IMR-90 (cell line): ENCODE measurements around the gene CYCS.

Experiments used
- CTCF ChIP-seq: conservative IDR thresholded peaks from 2 replicates; pipeline ENCODE4 v1.5.1; 2012; ENCODE audit warnings: mild to moderate bottlenecking, low read depth, low read length, improper control_type of control experiment
- MAFK ChIP-seq: IDR thresholded peaks from 2 replicates; pipeline ENCODE4 v1.6.1; 2012; ENCODE audit warnings: low read depth, low read length, improper control_type of control experiment
- MAZ ChIP-seq: IDR thresholded peaks from 2 replicates; pipeline ENCODE4 v1.6.1; 2012; ENCODE audit warnings: low read depth, mild to moderate bottlenecking, low read length, improper control_type of control experiment, moderate library complexity, borderline replicate concordance
- MXI1 ChIP-seq: IDR thresholded peaks from 2 replicates; pipeline ENCODE4 v1.6.1; 2012; ENCODE audit warnings: low read depth, mild to moderate bottlenecking, low read length, moderate library complexity, borderline replicate concordance
- NFE2L2 ChIP-seq: fragments of 150-350 bp; IDR thresholded peaks from 2 replicates; pipeline ENCODE4 v1.6.1; 2016; ENCODE audit warnings: low read depth, mild to moderate bottlenecking, low read length
- POLR2A ChIP-seq: IDR thresholded peaks from 2 replicates; pipeline ENCODE4 v1.6.1; 2012; ENCODE audit warnings: mild to moderate bottlenecking, low read depth, low read length
- RAD21 ChIP-seq: IDR thresholded peaks from 2 replicates; pipeline ENCODE4 v1.6.1; 2012; ENCODE audit warnings: low read length, improper control_type of control experiment
- RCOR1 ChIP-seq: IDR thresholded peaks from 2 replicates; pipeline ENCODE4 v1.6.1; 2012; ENCODE audit warnings: mild to moderate bottlenecking, low read length, improper control_type of control experiment; ENCODE audit not compliant: insufficient replicate concordance
- RFX5 ChIP-seq: IDR thresholded peaks from 2 replicates; pipeline ENCODE4 v1.8.0; 2012; ENCODE audit warnings: low read depth, mild to moderate bottlenecking, low read length, moderate library complexity

- TF ChIP-seq CTCF = no peak
- no peak for TF ChIP-seq MAZ
- no peak for TF ChIP-seq MXI1
- no peak for TF ChIP-seq NFE2L2
- TF ChIP-seq RAD21 = no peak
- TF ChIP-seq POLR2A = no peak
- TF ChIP-seq RFX5 = no peak
- no peak for TF ChIP-seq MAFK
- TF ChIP-seq RCOR1 = no peak
Measured at GRCh38 chr7:25087855-25088254, 37.2 kb downstream of the CYCS start.
